ENCODE results near the gene P2RY8. TPM values are rescaled to one million over a fixed set of nuclear protein-coding genes. Genes with fewer than 3 reads are reported as not detected.

The P2RY8 gene
- total and polyA plus RNA-seq, 2 donors from 2014 or later: 1.4 to 6.6 TPM

- peak overlapping the region; percentile 89 to 94 for H3K27ac ChIP-seq (ENCODE audit: low read depth in 2 of 2, low read length in 2 of 2)
- peaks cover 0 to 8% (median 4%) of the 10 kb centered on the region in 3 donors for H3K4me1 ChIP-seq (ENCODE audit: control insufficient read depth in 2 of 3, insufficient read depth in 2 of 3, low read depth in 1 of 3, low read length in 3 of 3)
- no peaks in the 10 kb centered on the region for H3K27me3 ChIP-seq (ENCODE audit: control insufficient read depth, insufficient read depth, low read length)
- H3K9me3 ChIP-seq (ENCODE audit: control insufficient read depth in 2 of 3, insufficient read depth in 1 of 3, low read length in 3 of 3): peaks cover 0 to 1% (median 0%) of the 10 kb centered on the region in 3 donors
- no peaks in the 10 kb centered on the region for H3K36me3 ChIP-seq (ENCODE audit: control insufficient read depth in 2 of 3, insufficient read depth in 3 of 3, low read length in 3 of 3)
- FAIRE-seq (no peak), DNase-seq (no peak)
- peak overlapping the region in 1 of 3 donors; percentile 40 for H3K9ac ChIP-seq (ENCODE audit: low read length in 3 of 3)
- H3K4me3 ChIP-seq (ENCODE audit: low read length in 3 of 3): peak overlapping the region in 2 of 3 donors; percentile 58 to 68
- TF ChIP-seq CTCF (IDR thresholded peaks at IDR 0.05; ENCODE audit: borderline replicate concordance, extremely low read depth, insufficient read depth): no peak
- intact Hi-C loops (cut with DNase I): no loop called here
These were observed 83.6 kb downstream of the P2RY8 start for GRCh38 chrX:1453395-1453783.

- peak within 1 kb of the TSS; percentile 70 to 86 (median 71) for H3K4me3 ChIP-seq (ENCODE audit: low read length in 3 of 3)
- no peaks in the 10 kb centered on the region for H3K36me3 ChIP-seq (ENCODE audit: control insufficient read depth in 2 of 3, insufficient read depth in 3 of 3, low read length in 3 of 3)
- peak within 1 kb of the TSS; percentile 89 to 94 for H3K27ac ChIP-seq (ENCODE audit: low read depth in 2 of 2, low read length in 2 of 2)
- FAIRE-seq (peak; percentile 97), DNase-seq (peak; percentile 99 to 100 (median 100))
- intact Hi-C loops (cut with DNase I): no loop called here
- H3K9me3 ChIP-seq (ENCODE audit: control insufficient read depth in 2 of 3, insufficient read depth in 1 of 3, low read length in 3 of 3): peaks cover 0 to 4% (median 0%) of the 10 kb centered on the region in 3 donors
- TF ChIP-seq CTCF (IDR thresholded peaks at IDR 0.05; ENCODE audit: borderline replicate concordance, extremely low read depth, insufficient read depth): no peak
- H3K4me1 ChIP-seq (ENCODE audit: control insufficient read depth in 2 of 3, insufficient read depth in 2 of 3, low read depth in 1 of 3, low read length in 3 of 3): peaks cover 0 to 8% (median 4%) of the 10 kb centered on the region in 3 donors
- peak within 1 kb of the TSS; percentile 33 to 79 (median 54) for H3K9ac ChIP-seq (ENCODE audit: low read length in 3 of 3)
- H3K27me3 ChIP-seq (ENCODE audit: control insufficient read depth, insufficient read depth, low read length): no peaks in the 10 kb centered on the region
These were observed 84.2 kb downstream of the P2RY8 start, which contains the start of gene ASMTL for GRCh38 chrX:1452516-1453394. ASMTL (minus strand) TSS chrX:1452909; CDS start chrX:1452840, 69 bp downstream.

GRCh38 chrX:1451661-1452515 is 85.1 kb downstream of the P2RY8 start:
- DNase-seq (peak in 3 of 5 donors; percentile 28 to 92 (median 88)), FAIRE-seq (no peak)
- intact Hi-C loops (cut with DNase I): no loop called here
- Histone ChIP-seq H3K36me3 (ENCODE audit: control insufficient read depth in 2 of 3, insufficient read depth in 3 of 3, low read length in 3 of 3) (no peaks in the 10 kb centered on the region), H3K4me3 (ENCODE audit: low read length in 3 of 3) (peak overlapping the region; percentile 70 to 86 (median 71)), H3K27ac (ENCODE audit: low read depth in 2 of 2, low read length in 2 of 2) (no peak overlapping the region), H3K27me3 (ENCODE audit: control insufficient read depth, insufficient read depth, low read length) (no peaks in the 10 kb centered on the region), H3K4me1 (ENCODE audit: control insufficient read depth in 2 of 3, insufficient read depth in 2 of 3, low read depth in 1 of 3, low read length in 3 of 3) (peaks cover 0 to 8% (median 4%) of the 10 kb centered on the region in 3 donors), H3K9ac (ENCODE audit: low read length in 3 of 3) (peak overlapping the region; percentile 33 to 79 (median 54)), H3K9me3 (ENCODE audit: control insufficient read depth in 2 of 3, insufficient read depth in 1 of 3, low read length in 3 of 3) (peaks cover 0 to 6% (median 0%) of the 10 kb centered on the region in 3 donors)
- TF ChIP-seq CTCF (IDR thresholded peaks at IDR 0.05; ENCODE audit: borderline replicate concordance, extremely low read depth, insufficient read depth): no peak
